HepG2 (cell line): Measurements from ENCODE around the gene RASA1. TPM values are rescaled to one million over a fixed set of nuclear protein-coding genes. Genes with fewer than 3 reads are reported as not detected.

Experiments used
- ATAC-seq: fragments of 200-7000 bp; cut with Tn5 transposase; 3 replicates; pipeline ENCODE4 v1.9.1; 2020; ENCODE audit warnings: mild to moderate bottlenecking, moderate library complexity
- BruUV-seq: library from RNA; stranded (reverse); fragments of 400-500 nt; replicated peaks from 2 replicates; lab custom pipeline; 2021; lab: Mats Ljungman, UMichigan
- CTCF ChIA-PET: fragments of 300-600 bp; formaldehyde crosslinking; extraction: SDS; loops from one replicate; lab custom pipeline; 2021; ENCODE audit warnings: low total read pairs, inconsistent platforms, low intra/inter-chr PET ratio; lab: Yijun Ruan, JAX
- POLR2A ChIA-PET: fragments of 350-600 bp; sonication (Branson Sonifier 250); formaldehyde crosslinking; loops from one replicate; lab custom pipeline; 2020; ENCODE audit warnings: antibody characterized with exemption, inconsistent platforms; lab: Yijun Ruan, JAX
- DNase-seq: peaks from one replicate; pipeline ENCODE4 v3.0.0-alpha.2; 2015; ENCODE audit warnings: low spot score
- FAIRE-seq: peaks from 3 replicates; lab custom pipeline; 2011; peaks lifted over from hg19 to GRCh38; lab: Jason Lieb, UNC
- H2AFZ ChIP-seq: one replicate; pipeline ENCODE4 v1.6.1; 2011; ENCODE audit warnings: low read length, inconsistent platforms
- H3K27ac ChIP-seq: fragments of 300-600 bp; 3 replicates; pipeline ENCODE4 v1.8.0; 2011; ENCODE audit warnings: mixed run types, mild to moderate bottlenecking, mixed read lengths, low read length, inconsistent platforms; ENCODE audit not compliant: insufficient read depth; ENCODE audit errors: extremely low read length
- H3K27me3 ChIP-seq, 2 experiments: fragments of 200-600 bp in 1 of 2; 2 replicates in 1 of 2; 3 replicates in 1 of 2; pipeline versions ENCODE4 v1.6.0 to v1.8.0; 2011; ENCODE audit warnings: low read length in 2 of 2, mild to moderate bottlenecking in 2 of 2, moderate library complexity in 2 of 2, inconsistent platforms in 1 of 2; ENCODE audit not compliant: insufficient read depth in 2 of 2, control insufficient read depth in 1 of 2
- H3K36me3 ChIP-seq, 2 experiments: fragments of 200-600 bp in 1 of 2; replicated peaks in 1 of 2; 2 replicates in 1 of 2; 3 replicates in 1 of 2; pipeline versions ENCODE4 v1.5.1 to v1.8.0; 2011; ENCODE audit warnings: low read length in 2 of 2, inconsistent platforms in 1 of 2; ENCODE audit not compliant: insufficient read depth in 2 of 2, control insufficient read depth in 1 of 2
- H3K4me1 ChIP-seq: 2 replicates; pipeline ENCODE4 v1.5.1; 2012; ENCODE audit warnings: low read length, inconsistent platforms; ENCODE audit not compliant: insufficient read depth
- H3K4me2 ChIP-seq: 2 replicates; pipeline ENCODE4 v1.6.0; 2011; ENCODE audit warnings: low read depth, low read length, inconsistent platforms
- H3K4me3 ChIP-seq, 3 experiments: fragments of 200-600 bp in 1 of 3; sonication (generic), shearing (Covaris generic) in 1 of 3; replicated peaks in 1 of 3; 2 replicates each; pipeline ENCODE4 v1.5.1; 2011 to 2016; ENCODE audit warnings: low read length in 3 of 3, inconsistent platforms in 2 of 3, low read depth in 2 of 3, mild to moderate bottlenecking in 2 of 3, control low read depth in 1 of 3, mixed read lengths in 1 of 3; ENCODE audit not compliant: insufficient read depth in 1 of 3
- H3K79me2 ChIP-seq: one replicate; pipeline ENCODE4 v1.6.1; 2011; ENCODE audit warnings: low read length, inconsistent platforms; ENCODE audit not compliant: insufficient read depth
- H3K9ac ChIP-seq: 2 replicates; pipeline ENCODE4 v1.6.0; 2011; ENCODE audit warnings: mild to moderate bottlenecking, low read depth, low read length, inconsistent platforms; ENCODE audit not compliant: insufficient read depth
- H3K9me3 ChIP-seq: 2 replicates; pipeline ENCODE4 v1.5.1; 2012; ENCODE audit warnings: mild to moderate bottlenecking, low read length
- H4K20me1 ChIP-seq: 2 replicates; pipeline ENCODE4 v1.6.0; 2011; ENCODE audit warnings: inconsistent platforms, mild to moderate bottlenecking, low read length, moderate library complexity; ENCODE audit not compliant: insufficient read depth
- ADNP ChIP-seq: sonication (generic); formaldehyde crosslinking; IDR thresholded peaks from 2 replicates; pipeline ENCODE4 v1.4.0; 2020; ENCODE audit warnings: missing genetic modification reagents
- CBX5 ChIP-seq: sonication (generic); formaldehyde crosslinking; IDR thresholded peaks from 2 replicates; pipeline ENCODE4 v1.4.0; 2020; ENCODE audit warnings: missing genetic modification reagents, borderline replicate concordance
- CHCHD3 ChIP-seq: sonication (generic); formaldehyde crosslinking; IDR thresholded peaks from 2 replicates; pipeline ENCODE4 v1.8.0; 2022; ENCODE audit warnings: mild to moderate bottlenecking, missing genetic modification reagents, moderate library complexity
- HMGA1 ChIP-seq: sonication (generic); formaldehyde crosslinking; conservative IDR thresholded peaks from 2 replicates; pipeline ENCODE4 v1.4.0; 2020; ENCODE audit warnings: missing genetic modification reagents
- MAFF ChIP-seq: IDR thresholded peaks from 2 replicates; pipeline ENCODE4 v1.6.1; 2011; ENCODE audit warnings: low read depth, low read length, improper control_type of control experiment
- MAFK ChIP-seq, 2 experiments: IDR thresholded peaks in 1 of 2; conservative IDR thresholded peaks in 1 of 2; 2 replicates each; pipeline ENCODE4 v1.6.1; 2011; ENCODE audit warnings: improper control_type of control experiment in 2 of 2, low read length in 2 of 2
- MYPOP ChIP-seq: sonication (generic); formaldehyde crosslinking; IDR thresholded peaks from 2 replicates; pipeline ENCODE4 v1.8.1; 2023; ENCODE audit warnings: mild to moderate bottlenecking, moderate library complexity, missing genetic modification reagents
- PAWR ChIP-seq: sonication (generic); formaldehyde crosslinking; IDR thresholded peaks from 2 replicates; pipeline ENCODE4 v1.4.0; 2020; ENCODE audit warnings: missing genetic modification reagents, mild to moderate bottlenecking, borderline replicate concordance
- RARA ChIP-seq: IDR thresholded peaks from 2 replicates; pipeline ENCODE4 v1.6.1; 2016; ENCODE audit warnings: missing genetic modification reagents, missing compliant biosample characterization
- ZNF207 ChIP-seq: fragments of 450-650 bp; IDR thresholded peaks from 2 replicates; pipeline ENCODE4 v1.6.1; 2016; ENCODE audit warnings: antibody characterized with exemption, borderline replicate concordance
- ZNF652 ChIP-seq: IDR thresholded peaks from 2 replicates; pipeline ENCODE4 v1.6.1; 2016; ENCODE audit warnings: low read depth, borderline replicate concordance
- WGBS: methylation state at CpG from one replicate; pipeline ENCODE4 v1.1.6; 2017; ENCODE audit warnings: low lambda C conversion rate; 5-methylcytosine and 5-hydroxymethylcytosine counted together
- in situ Hi-C: cut with HindIII; loops from 2 replicates; pipeline ENCODE4 v1.10.0; 2017; ENCODE audit warnings: low pct_unique_long_range_greater_than_20kb; ENCODE audit not compliant: extremely low pct_ligation_motif_present
- intact Hi-C: fragments of 100-400 bp; cut with micrococcal nuclease; formaldehyde crosslinking; loops from one replicate; pipeline ENCODE4 v1.10.0; 2022; ENCODE audit not compliant: unreplicated experiment
- polyA plus RNA-seq, 8 experiments: library from polyadenylated mRNA; depleted of rRNA in 3 of 8; stranded (reverse) in 7 of 8; unstranded in 1 of 8; fragments of >200 nt; fragmentation: Illumina TruSeq in 4 of 8; extraction: Trizol in 4 of 8; gene quantifications; 2 replicates each; pipeline versions ENCODE4 v1.2.1 to v1.2.3, GENCODE V29; 2011 to 2016; ENCODE audit warnings: low read depth in 4 of 8, missing spikeins in 1 of 8, mixed read lengths in 1 of 8; ENCODE audit not compliant: insufficient read depth in 1 of 8
- total RNA-seq, 5 experiments: library from RNA; depleted of rRNA; stranded (reverse); fragments of >200 nt; fragmentation: Illumina TruSeq; extraction: Trizol; gene quantifications; 2 replicates each; pipeline ENCODE4 v1.2.3, GENCODE V29; 2016; ENCODE audit warnings: low read depth in 1 of 5

RASA1 gene
- total and polyA plus RNA-seq, 2 of the 13 experiments (the other 11 are each of a cell fraction or from before 2014, with no cell fraction given): 19.5 to 20.5 TPM

- CTCF ChIA-PET: no interaction called here
- H3K36me3 ChIP-seq: no peaks in the 10 kb centered on the region
- DNase-seq (no peak), FAIRE-seq (no peak), ATAC-seq (no peak)
- no peaks in the 10 kb centered on the region for H3K79me2 ChIP-seq
- no peak overlapping the region for H3K4me3 ChIP-seq
- no peak for TF ChIP-seq CBX5 (CRISPR knock-in tag)
- TF ChIP-seq ZNF207: no peak
- no peak for TF ChIP-seq HMGA1 (CRISPR knock-in tag)
- TF ChIP-seq ZNF652 (CRISPR knock-in tag): no peak
- no peak for TF ChIP-seq PAWR
- no peak for TF ChIP-seq MYPOP (CRISPR knock-in tag)
- TF ChIP-seq ADNP (CRISPR knock-in tag): no peak
- no peak for TF ChIP-seq RARA (CRISPR knock-in tag)
- TF ChIP-seq MAFF: peak; percentile 40; the same call in 1 of the 2 replicates
- TF ChIP-seq MAFK (conservative IDR thresholded peaks at IDR 0.05 in 1 of 2, IDR thresholded peaks at IDR 0.05 in 1 of 2; ENCODE audit: low read length in 2 of 2): peak; percentile 15 to 62; a peak in 2 of 4 replicates
- TF ChIP-seq CHCHD3 (CRISPR knock-in tag): no peak
- no peak overlapping the region for H3K9ac ChIP-seq
- H3K27ac ChIP-seq: no peak overlapping the region
- in situ Hi-C loops (no loop called here), intact Hi-C loops (no loop called here)
- H4K20me1 ChIP-seq: no peaks in the 10 kb centered on the region
- H3K9me3 ChIP-seq: no peaks in the 10 kb centered on the region
- no peaks in the 10 kb centered on the region for H3K4me1 ChIP-seq
- WGBS: 1% methylated on average over 2 of the region's 2 CpGs
- no TSS peak for BruUV-seq
- H3K27me3 ChIP-seq: no peaks in the 10 kb centered on the region
- POLR2A ChIA-PET: no interaction called here
- no peak overlapping the region for H3K4me2 ChIP-seq
- H2AFZ ChIP-seq: no peak overlapping the region
These were observed 26.1 kb upstream of the RASA1 start for GRCh38 chr5:87241555-87241954.
